HG02938 (cell line): ENCODE measurements around the gene SERF2.
"Not testable (repeated sequence)": the region's sequence is repeated elsewhere in the genome, so short reads cannot be mapped to it uniquely, and the experiment has no call there.

Source experiments
- ATAC-seq: cut with Tn5 transposase; IDR thresholded peaks from one replicate; pipeline ENCODE4 v1.9.1; 2021; ENCODE audit warnings: mild to moderate bottlenecking, moderate library complexity; ENCODE audit not compliant: unreplicated experiment

Gene SERF2

DNA sequence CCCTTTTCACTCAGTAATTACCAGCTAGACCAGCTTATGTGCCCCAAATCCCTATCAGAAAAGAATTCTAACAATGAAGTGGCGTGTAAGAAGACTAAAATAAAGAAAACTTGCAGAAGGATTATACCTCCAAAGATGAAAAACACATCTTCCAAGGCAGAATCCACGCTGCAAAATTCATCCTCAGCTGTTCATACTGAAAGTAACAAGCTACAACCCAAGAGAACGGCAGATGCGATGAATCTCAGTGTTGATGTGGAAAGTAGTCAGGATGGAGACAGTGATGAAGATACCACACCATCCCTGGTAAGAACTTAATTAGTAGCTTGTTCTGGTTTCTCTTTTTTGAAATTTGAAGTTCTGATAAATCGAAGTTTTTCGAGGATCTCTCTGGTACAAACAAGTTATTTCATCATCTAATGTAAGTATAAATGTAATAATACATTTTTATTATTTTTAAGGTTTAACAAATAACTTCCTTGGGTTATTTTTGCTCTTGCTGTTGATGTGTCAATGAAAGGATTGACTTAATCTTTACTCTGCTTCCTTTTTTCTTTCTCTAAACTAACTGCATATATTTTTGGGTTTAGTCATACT is 36.0 kb downstream of the SERF2 start:
- no peak for ATAC-seq

DNA sequence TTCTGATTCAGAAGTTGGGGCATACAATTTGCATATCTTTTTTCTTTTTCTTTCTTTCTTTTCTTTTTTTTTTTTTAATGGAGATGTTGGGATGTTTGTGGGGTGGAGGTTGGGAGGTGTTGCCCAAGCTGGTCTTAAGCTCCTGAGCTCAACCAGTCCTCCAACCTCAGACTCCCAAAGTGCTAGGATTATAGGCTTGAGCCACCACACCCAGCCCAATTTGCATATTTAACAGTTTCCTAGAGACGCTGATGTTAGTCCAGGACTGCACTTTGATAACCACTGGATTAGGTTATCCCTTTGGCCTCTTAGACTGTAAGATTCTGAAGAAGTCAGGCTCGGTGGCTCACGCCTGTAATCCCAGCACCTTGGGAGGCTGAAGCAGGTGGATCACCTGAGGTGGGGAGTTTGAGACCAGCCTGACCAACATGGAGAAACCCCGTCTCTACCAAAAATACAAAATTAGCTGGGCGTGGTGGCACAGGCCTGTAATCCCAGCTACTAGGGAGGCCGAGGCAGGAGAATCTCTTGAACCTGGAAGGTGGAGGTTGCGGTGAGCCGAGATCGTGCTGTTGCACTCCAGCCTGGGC is 37.9 kb downstream of the SERF2 start:
- ATAC-seq = not testable (repeated sequence)

DNA sequence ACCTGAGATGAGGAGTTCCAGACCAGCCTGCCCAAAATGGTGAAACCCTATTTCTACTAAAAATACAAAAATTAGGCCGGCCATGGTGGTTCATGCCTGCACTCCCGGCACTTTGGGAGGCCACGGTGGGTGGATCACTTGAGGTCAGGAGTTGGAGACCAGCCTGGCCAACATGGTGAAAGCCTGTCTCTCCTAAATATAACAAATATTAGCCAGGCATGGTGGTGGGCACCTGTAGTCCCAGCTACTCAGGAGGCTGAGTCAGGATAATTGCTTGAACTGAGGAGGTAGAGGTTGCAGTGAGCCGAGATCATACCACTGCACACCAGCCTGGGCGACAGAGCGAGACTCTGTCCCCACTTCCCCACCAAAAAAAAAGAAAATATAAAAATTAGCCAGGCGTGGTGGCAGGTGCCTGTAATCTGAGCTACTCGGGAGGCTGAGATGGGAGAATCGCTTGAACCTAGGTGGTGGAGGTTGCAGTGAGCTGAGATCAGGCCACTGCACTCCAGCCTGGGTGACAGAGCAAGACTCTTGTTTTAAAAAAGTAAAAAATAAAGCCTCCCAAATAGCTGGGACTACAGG is 38.7 kb downstream of the SERF2 start:
- ATAC-seq = not testable (repeated sequence)

DNA sequence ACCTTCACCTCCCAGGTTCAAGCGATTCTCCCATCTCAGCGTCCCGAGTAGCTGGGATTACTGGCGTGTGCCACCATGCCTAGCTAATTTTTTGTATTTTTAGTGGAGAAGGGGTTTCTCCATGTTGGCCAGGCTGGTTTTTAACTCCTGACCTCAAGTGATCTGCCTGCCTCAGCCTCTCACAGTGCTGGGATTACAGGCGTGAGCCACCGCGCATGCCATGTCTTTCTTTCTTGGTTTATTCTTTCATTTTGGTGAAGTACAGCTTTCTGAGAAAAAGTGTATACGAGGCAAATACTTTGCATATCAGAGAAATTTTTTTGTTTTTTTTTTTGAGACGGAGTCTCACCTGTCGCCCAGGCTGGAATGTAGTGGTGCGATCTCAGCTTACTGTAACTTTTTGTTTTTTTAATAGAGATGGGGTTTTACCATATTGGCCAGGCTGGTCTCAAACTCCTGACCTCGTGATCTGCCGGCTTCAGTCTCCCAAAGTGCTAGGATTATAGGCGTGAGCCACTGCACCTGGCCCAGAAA is 39.5 kb downstream of the SERF2 start:
- not testable (repeated sequence) for ATAC-seq

DNA sequence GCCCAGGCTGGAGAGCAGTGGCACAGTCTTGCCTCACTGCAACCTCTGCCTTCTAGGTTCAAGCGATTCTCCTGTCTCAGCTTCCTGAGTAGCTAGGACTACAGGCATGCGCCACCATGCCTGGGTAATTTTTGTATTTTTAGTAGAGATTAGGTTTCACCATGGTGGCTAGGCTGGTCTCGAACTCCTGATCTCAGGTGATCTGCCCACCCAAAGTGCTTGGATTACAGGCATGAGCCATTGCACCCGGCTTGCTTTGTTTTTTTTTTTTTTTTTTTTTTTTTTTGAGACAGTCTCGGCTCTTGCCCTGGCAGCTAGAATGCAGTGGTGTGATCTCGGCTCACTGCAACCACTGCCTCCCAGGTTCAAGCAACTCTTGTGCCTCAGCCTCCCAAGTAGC is 40.4 kb downstream of the SERF2 start:
- ATAC-seq = not testable (repeated sequence)

DNA sequence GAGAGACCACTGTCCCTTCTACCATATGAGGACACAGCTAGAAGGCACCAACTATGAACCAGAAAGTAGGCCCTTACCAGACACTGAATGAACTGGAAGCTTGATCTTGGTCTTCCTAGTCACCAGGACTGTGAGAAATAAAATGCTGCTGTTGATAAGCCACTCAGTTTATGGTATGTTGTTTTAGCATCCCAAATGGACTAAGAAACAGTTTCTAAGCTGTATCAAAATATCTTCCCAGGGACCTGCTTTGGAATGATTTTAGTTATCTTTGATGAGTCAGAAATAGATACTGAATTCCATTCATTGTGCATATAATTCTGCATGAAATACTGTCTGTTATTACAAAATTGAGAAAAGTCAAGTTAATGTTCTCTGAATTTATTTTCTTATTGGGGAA is 53.3 kb downstream of the SERF2 start:
- no peak for ATAC-seq
